Spleen (tissue), 11 donors: ENCODE results near the gene RBM34. TPM values are rescaled to one million over a fixed set of nuclear protein-coding genes. Genes with fewer than 3 reads are reported as not detected.
"Not testable (repeated sequence)": the region's sequence is repeated elsewhere in the genome, so short reads cannot be mapped to it uniquely, and the experiment has no call there.

ENCODE experiments used
- DNase-seq: peaks from one replicate; pipeline ENCODE4 v3.0.0-alpha.2; 2020
- H3K27ac ChIP-seq, 8 donors: fragments of 200-600 bp; sonication (generic) in 7 of 8; 1 replicate in 4 of 8; 2 replicates in 4 of 8; pipeline versions ENCODE4 v1.5.0 to v1.8.0; 2016 to 2021; ENCODE audit warnings: inconsistent platforms in 4 of 8, mild to moderate bottlenecking in 4 of 8, moderate library complexity in 1 of 8
- H3K27me3 ChIP-seq, 7 donors: fragments of 200-600 bp; sonication (generic) in 6 of 7; replicated peaks in 1 of 7; 1 replicate in 4 of 7; 2 replicates in 3 of 7; pipeline versions ENCODE4 v1.5.0 to v1.8.0; 2016 to 2021; ENCODE audit warnings: inconsistent platforms in 3 of 7, mild to moderate bottlenecking in 1 of 7
- H3K36me3 ChIP-seq, 6 donors: fragments of 200-600 bp; sonication (generic) in 5 of 6; 1 replicate in 4 of 6; 2 replicates in 2 of 6; pipeline versions ENCODE4 v1.5.0 to v1.8.0; 2016 to 2021; ENCODE audit warnings: inconsistent platforms in 2 of 6
- H3K4me1 ChIP-seq, 6 donors: fragments of 200-600 bp; sonication (generic) in 5 of 6; 1 replicate in 3 of 6; 2 replicates in 3 of 6; pipeline versions ENCODE4 v1.5.0 to v1.8.0; 2016 to 2021; ENCODE audit warnings: inconsistent platforms in 3 of 6
- H3K4me3 ChIP-seq, 8 donors: fragments of 200-600 bp; sonication (generic) in 7 of 8; 1 replicate in 4 of 8; 2 replicates in 4 of 8; pipeline versions ENCODE4 v1.5.0 to v1.8.0; 2016 to 2021; ENCODE audit warnings: inconsistent platforms in 4 of 8, mild to moderate bottlenecking in 4 of 8, moderate library complexity in 2 of 8
- H3K9me3 ChIP-seq, 8 donors: fragments of 200-600 bp; sonication (generic) in 7 of 8; 1 replicate in 4 of 8; 2 replicates in 4 of 8; pipeline versions ENCODE4 v1.5.0 to v1.8.0; 2016 to 2021; ENCODE audit warnings: inconsistent platforms in 4 of 8
- CTCF ChIP-seq, 11 experiments: fragments of 200-600 bp in 7 of 11; fragments of 450-650 bp in 4 of 11; sonication (generic) in 4 of 11; IDR thresholded peaks in 8 of 11; conservative IDR thresholded peaks in 3 of 11; 1 replicate in 7 of 11; 2 replicates in 4 of 11; pipeline versions ENCODE4 v1.4.0 to v1.8.0; 2016 to 2021; ENCODE audit warnings: antibody characterized with exemption in 11 of 11, inconsistent platforms in 4 of 11, mild to moderate bottlenecking in 1 of 11
- POLR2A ChIP-seq, 3 donors: fragments of 450-650 bp; IDR thresholded peaks; one replicate each; pipeline ENCODE4 v1.5.1; 2017; ENCODE audit warnings: antibody characterized with exemption in 3 of 3, mild to moderate bottlenecking in 1 of 3
- POLR2AphosphoS5 ChIP-seq, 3 donors: sonication (generic); formaldehyde crosslinking; IDR thresholded peaks; one replicate each; pipeline ENCODE4 v1.5.1; 2017; ENCODE audit warnings: antibody characterized with exemption in 3 of 3
- WGBS, 5 donors: extraction: QIAGEN DNeasy Blood & Tissue Kit in 3 of 5; methylation state at CpG; one replicate each; pipeline versions ENCODE4 v1.1.5 to v1.1.7; 2013 to 2018; 5-methylcytosine and 5-hydroxymethylcytosine counted together
- intact Hi-C: fragments of 100-400 bp; cut with DNase I; formaldehyde crosslinking; loops from one replicate; pipeline ENCODE4 v1.15.0; 2023; ENCODE audit warnings: low total_unique reads
- polyA plus RNA-seq, 3 donors: library from polyadenylated mRNA; stranded (reverse); fragments of 200-250 nt; gene quantifications; one replicate each; pipeline ENCODE4 v1.2.1, GENCODE V29; 2013
- total RNA-seq, 7 donors: library from RNA; depleted of rRNA in 3 of 7; stranded (reverse); fragments of >200 nt in 3 of 7; fragmentation: NEBNext Ultra II Directional in 4 of 7; extraction: Animal tissue kit (Norgen Biotek cat#: 25700) in 4 of 7; gene quantifications; one replicate each; pipeline versions ENCODE4 v1.1.0 to v1.2.1, GENCODE V29; 2016 to 2021
- donor health status: healthy with polysubstance abuse.
- donor health status: DM: no; HTN: no; CAD: no; lungs with moderate emphysema.
- donor health status: DM: no; HTN: no; CAD: no.
- donor health status: Bipolar disorder and iron deficiency.
- donor health status: healthy.
- donor health status: DM: no; HTN: no; CAD: no.
- donor health status: DM: yes; HTN: yes; CAD: no.

The RBM34 gene
- total and polyA plus RNA-seq, 10 donors: 24.7 to 107 (median 55.5) TPM

DNA sequence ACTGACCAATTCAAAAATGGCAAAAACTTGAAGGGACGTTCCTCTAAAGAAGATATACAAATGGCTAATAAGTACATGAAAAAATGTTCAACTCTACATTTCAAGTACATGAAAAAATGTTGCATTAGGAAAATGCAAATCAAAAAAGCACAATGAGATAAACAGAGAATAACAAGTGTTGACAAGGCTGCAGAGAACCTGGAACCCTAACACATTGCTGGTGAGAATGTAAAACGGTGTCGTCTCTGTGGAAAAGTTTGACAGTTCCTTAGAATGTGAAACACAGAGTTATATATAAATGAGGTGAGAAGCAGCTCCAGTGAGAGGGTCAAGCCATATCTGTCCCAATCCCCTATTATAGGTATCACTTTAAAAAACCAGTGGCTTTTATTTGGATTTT lies 44.6 kb upstream of the RBM34 start:
- 92 to 100% (median 97%) methylated on average over 3 of the region's 3 CpGs for WGBS, 5 donors
- TF ChIP-seq POLR2A (IDR thresholded peaks at IDR 0.05): no peak
- no peak for TF ChIP-seq POLR2AphosphoS5 (IDR thresholded peaks at IDR 0.05)
- no peak for TF ChIP-seq CTCF (IDR thresholded peaks at IDR 0.05 in 8 of 11, conservative IDR thresholded peaks at IDR 0.05 in 3 of 11)
- Histone ChIP-seq H3K9me3 (no peaks in the 10 kb centered on the region), H3K27ac (no peak overlapping the region), H3K27me3 (no peaks in the 10 kb centered on the region), H3K4me3 (no peak overlapping the region), H3K36me3 (peaks cover 0 to 86% (median 33%) of the 10 kb centered on the region in 6 donors), H3K4me1 (peaks cover 0 to 8% (median 0%) of the 10 kb centered on the region in 6 donors)
- intact Hi-C loops: no loop called here
- no peak for DNase-seq

DNA sequence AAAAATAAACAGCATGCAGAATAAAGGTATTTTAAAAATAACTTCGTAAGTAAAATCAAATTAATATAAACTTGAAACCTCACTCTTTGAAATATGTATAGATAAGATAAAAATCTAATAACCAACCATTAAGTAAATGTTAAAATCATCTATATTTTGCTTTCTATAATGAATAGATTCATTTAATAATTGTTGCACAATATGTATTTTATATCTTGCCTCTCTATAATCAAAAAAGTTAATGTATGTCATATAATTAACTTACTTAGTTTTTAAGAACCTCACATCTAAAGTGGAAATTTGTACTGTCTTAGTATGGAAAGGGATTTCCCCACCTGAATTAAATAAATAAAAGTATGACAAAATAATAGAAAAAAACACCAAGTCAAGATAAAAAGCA lies 42.4 kb upstream of the RBM34 start:
- Histone ChIP-seq H3K27ac (no peak overlapping the region), H3K9me3 (no peaks in the 10 kb centered on the region), H3K27me3 (no peaks in the 10 kb centered on the region), H3K4me3 (no peak overlapping the region), H3K4me1 (peaks cover 0 to 20% (median 0%) of the 10 kb centered on the region in 6 donors), H3K36me3 (peaks cover 0 to 79% (median 14%) of the 10 kb centered on the region in 6 donors)
- TF ChIP-seq POLR2AphosphoS5 (IDR thresholded peaks at IDR 0.05) (no peak), POLR2A (IDR thresholded peaks at IDR 0.05) (no peak), CTCF (IDR thresholded peaks at IDR 0.05 in 8 of 11, conservative IDR thresholded peaks at IDR 0.05 in 3 of 11) (no peak)
- 89 to 97% (median 92%) methylated on average over 1 of the region's 1 CpG for WGBS, 5 donors
- intact Hi-C loops: no loop called here
- no peak for DNase-seq

DNA sequence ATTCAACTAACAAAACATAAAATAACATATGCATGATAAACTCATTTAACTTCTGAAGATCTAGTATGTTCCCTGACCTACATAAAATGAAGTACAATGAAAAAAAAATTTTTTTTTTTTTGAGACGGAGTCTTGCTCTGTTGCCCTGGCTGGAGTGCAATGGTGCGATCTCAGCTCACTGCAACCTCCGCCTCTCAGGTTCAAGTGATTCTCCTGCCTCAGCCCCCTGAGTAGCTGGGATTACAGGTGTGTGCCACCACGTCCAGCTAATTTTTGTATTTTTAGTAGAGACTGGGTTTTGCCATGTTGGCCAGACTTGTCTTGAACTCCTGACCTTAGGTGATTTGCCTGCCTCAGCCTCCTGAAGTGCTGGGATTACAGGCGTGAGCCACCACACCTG lies 41.4 kb upstream of the RBM34 start:
- Histone ChIP-seq H3K36me3 (peaks cover 0 to 79% (median 13%) of the 10 kb centered on the region in 6 donors), H3K4me1 (peaks cover 0 to 20% (median 0%) of the 10 kb centered on the region in 6 donors)
- DNase-seq, H3K27ac ChIP-seq, H3K9me3 ChIP-seq, H3K4me3 ChIP-seq, intact Hi-C loops, H3K27me3 ChIP-seq: not testable (repeated sequence)
- 95 to 97% (median 95%) methylated on average over 5 of the region's 5 CpGs for WGBS, 5 donors

- Histone ChIP-seq H3K27ac (peak overlapping the region in 1 of 8 donors; percentile 3), H3K9me3 (no peaks in the 10 kb centered on the region), H3K4me3 (no peak overlapping the region), H3K27me3 (no peaks in the 10 kb centered on the region), H3K36me3 (peaks cover 0 to 85% (median 31%) of the 10 kb centered on the region in 6 donors), H3K4me1 (peaks cover 0 to 11% (median 0%) of the 10 kb centered on the region in 6 donors)
- no peak for DNase-seq
- intact Hi-C loops: no loop called here
- WGBS, 5 donors: 46 to 65% (median 49%) methylated on average over 6 of the region's 6 CpGs
- TF ChIP-seq POLR2A (IDR thresholded peaks at IDR 0.05) (no peak), CTCF (IDR thresholded peaks at IDR 0.05 in 8 of 11, conservative IDR thresholded peaks at IDR 0.05 in 3 of 11) (peak in 3 of 11 experiments; percentile 12 to 24 (median 23))
Observed at GRCh38 chr1:235199441-235199840, 38.4 kb upstream of the RBM34 start.

- no peak overlapping the region for H3K27ac ChIP-seq
- TF ChIP-seq CTCF (IDR thresholded peaks at IDR 0.05 in 8 of 11, conservative IDR thresholded peaks at IDR 0.05 in 3 of 11) (no peak), POLR2A (IDR thresholded peaks at IDR 0.05) (no peak), POLR2AphosphoS5 (IDR thresholded peaks at IDR 0.05) (no peak)
Observed at GRCh38 chr1:235190431-235190830, 29.4 kb upstream of the RBM34 start.

More at GRCh38 chr1:235190431-235190830, 29.4 kb upstream of the RBM34 start:
- no peaks in the 10 kb centered on the region for H3K9me3 ChIP-seq
- H3K36me3 ChIP-seq: peaks cover 0 to 94% (median 46%) of the 10 kb centered on the region in 6 donors
- DNase-seq: no peak
- intact Hi-C loops: no loop called here
- H3K4me1 ChIP-seq: no peaks in the 10 kb centered on the region
- no peak overlapping the region for H3K4me3 ChIP-seq
- H3K27me3 ChIP-seq: no peaks in the 10 kb centered on the region
